Activated naive CD4-positive, alpha-beta T cell treated with Interleukin-2 at 50 U/mL for 16 hours (primary cell): ENCODE measurements around the gene TEFM.
"Not testable (repeated sequence)": the region's sequence is repeated elsewhere in the genome, so short reads cannot be mapped to it uniquely, and the experiment has no call there.

Experiments used
- DNase-seq: peaks from one replicate; pipeline ENCODE4 v3.0.0-alpha.2; 2020

The TEFM gene

GRCh38 chr17:30920683-30921543 is 14.9 kb upstream of the TEFM start:
- no peak for DNase-seq

- no peak for DNase-seq
These were observed 14.2 kb upstream of the TEFM start for GRCh38 chr17:30920282-30920681.

GRCh38 chr17:30917050-30917449 is 11.0 kb upstream of the TEFM start:
- DNase-seq: no peak

DNA sequence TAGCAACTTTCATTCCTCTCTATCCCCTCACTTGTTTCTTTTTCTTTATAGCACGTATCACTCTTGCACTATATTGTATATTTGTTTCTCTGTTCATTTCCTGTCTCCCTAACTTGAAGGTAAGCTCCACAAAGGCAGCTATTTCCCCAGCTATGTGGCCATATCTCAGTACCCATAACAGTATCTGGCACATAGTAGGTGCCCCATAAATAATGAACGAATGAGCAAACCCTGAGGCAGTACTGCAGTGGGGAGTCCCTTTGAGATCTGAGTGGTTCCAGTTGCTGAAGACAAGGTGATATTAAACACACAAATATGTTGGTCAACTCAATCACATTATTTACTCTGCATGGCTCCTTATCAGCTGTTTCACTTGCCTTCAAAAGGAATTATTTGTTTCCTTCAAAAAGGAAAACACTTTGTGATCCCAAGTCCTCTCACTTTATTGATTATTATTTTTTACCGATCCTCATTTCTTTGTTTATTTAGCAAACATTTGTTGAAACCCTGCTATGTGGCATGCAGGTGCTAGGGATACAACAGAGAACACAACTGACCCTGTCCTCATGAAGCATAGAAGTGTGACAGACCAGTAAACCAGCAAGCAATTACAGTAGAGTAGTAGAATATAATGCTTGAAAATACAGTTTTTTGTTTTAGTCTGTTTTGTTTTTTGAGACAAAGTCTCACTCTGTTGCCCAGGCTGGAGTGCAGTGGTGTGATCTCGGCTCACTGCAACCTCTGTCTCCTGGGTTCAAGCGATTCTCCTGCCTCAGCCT is 10.0 kb upstream of the TEFM start:
- DNase-seq: no peak

- no peak for DNase-seq
These were observed 7.9 kb upstream of the TEFM start for GRCh38 chr17:30913955-30914354.

GRCh38 chr17:30910151-30910550 is 4.1 kb upstream of the TEFM start:
- not testable (repeated sequence) for DNase-seq

- no peak for DNase-seq
These were observed 2.8 kb upstream of the TEFM start for GRCh38 chr17:30908717-30909420.

- DNase-seq: peak; percentile 29
These were observed 317 bp downstream of the TEFM start for GRCh38 chr17:30905742-30906100.

DNA sequence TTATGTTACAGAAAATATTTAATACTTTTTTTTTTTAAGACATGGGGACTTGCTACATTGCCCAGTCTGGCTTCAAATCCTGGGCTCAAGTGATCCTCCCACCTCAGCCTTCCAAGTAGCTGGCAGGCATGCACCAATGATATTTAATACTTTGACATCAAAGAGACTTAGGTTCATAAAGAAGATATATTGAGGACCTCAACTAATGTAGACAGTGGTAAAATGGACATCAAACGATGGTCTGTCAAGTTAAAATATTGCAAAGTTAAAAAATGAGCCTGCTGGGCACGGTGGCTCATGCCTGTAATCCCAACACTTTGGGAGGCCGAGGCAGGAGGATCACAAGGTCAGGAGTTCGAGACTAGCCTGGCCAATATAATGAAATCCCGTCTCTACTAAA is 8.7 kb downstream of the TEFM start:
- DNase-seq: no peak

- no peak for DNase-seq
These were observed 11.8 kb downstream of the TEFM start for GRCh38 chr17:30894236-30894635.

DNA sequence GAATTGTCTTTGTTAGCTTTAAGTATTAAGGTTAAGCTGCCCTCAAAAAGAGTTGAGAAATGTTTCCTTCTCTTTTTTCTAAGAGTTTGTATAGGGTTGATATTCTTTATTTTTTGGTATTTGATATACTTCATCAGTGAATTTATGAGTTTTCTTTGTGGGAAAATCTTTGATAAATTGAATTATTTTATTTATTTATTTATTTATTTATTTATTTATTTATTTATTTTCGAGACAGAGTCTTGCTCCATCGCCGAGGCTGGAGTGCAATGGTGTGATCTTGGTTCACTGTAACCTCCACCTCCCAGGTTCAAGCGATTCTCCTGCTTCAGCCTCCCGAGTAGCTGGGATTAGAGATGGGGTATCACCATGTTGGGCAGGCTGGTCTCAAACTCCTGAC is 19.9 kb downstream of the TEFM start:
- DNase-seq: no peak

- DNase-seq: no peak
These were observed 37.0 kb downstream of the TEFM start for GRCh38 chr17:30869005-30869404.

GRCh38 chr17:30864636-30865035 is 41.4 kb downstream of the TEFM start:
- DNase-seq: no peak

DNA sequence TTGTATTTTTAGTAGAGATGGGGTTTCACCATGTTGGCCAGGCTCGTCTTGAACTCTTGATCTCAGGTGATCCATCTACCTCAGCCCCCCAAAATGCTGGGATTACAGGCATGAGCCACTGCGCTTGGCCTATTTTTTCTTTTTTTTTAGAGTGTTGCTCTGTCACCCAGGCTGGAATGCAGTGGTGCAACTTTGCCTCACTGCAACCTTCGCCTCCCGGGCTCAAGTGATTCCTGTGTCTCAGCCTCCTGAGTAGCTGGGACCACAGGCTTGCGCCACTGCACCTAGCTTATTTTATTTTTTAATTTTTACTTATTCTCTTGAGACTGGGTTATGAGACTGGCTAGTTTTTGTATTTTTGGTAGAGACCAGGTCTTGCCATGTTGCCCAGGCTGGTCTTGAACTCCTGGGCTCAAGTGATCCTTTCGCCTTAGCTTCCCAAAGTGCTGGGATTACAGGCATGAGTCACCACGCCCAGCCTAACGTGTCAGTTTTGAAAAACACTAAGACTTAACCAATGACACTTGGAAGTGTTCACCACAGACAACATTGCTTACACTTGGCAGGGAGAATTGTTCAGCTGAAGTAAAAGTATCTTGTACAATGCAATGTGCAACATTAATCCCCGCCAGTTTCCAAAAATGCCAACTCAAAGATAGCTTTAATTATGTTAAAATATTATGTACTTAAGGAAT is 47.3 kb downstream of the TEFM start:
- no peak for DNase-seq

- DNase-seq: no peak
These were observed 51.9 kb downstream of the TEFM start for GRCh38 chr17:30854146-30854545.
